IMR-90 (cell line): Measurements from ENCODE around the gene ARHGAP28. TPM values are rescaled to one million over a fixed set of nuclear protein-coding genes. Genes with fewer than 3 reads are reported as not detected.

Source experiments
- ATAC-seq: fragments of 200-7000 bp; cut with Tn5 transposase; 2 replicates; pipeline ENCODE4 v1.9.1; 2020; ENCODE audit warnings: low read depth, mild to moderate bottlenecking, moderate library complexity
- BruUV-seq: library from RNA; stranded (reverse); fragments of 400-500 nt; replicated peaks from 2 replicates; lab custom pipeline; 2021; lab: Mats Ljungman, UMichigan
- CTCF ChIA-PET: fragments of 300-600 bp; formaldehyde crosslinking; extraction: SDS; loops from one replicate; lab custom pipeline; 2021; ENCODE audit warnings: antibody characterized with exemption; lab: Yijun Ruan, JAX
- POLR2A ChIA-PET: fragments of 300-600 bp; sonication (Branson Sonifier 250); formaldehyde crosslinking; loops from one replicate; lab custom pipeline; 2022; ENCODE audit warnings: antibody characterized with exemption; ENCODE audit not compliant: unreplicated experiment; lab: Charles Lee
- DNase-seq: peaks from one replicate; pipeline ENCODE4 v3.0.0; 2013
- H2AFZ ChIP-seq: replicated peaks from 2 replicates; pipeline ENCODE3; 2013; ENCODE audit warnings: low read length, mild to moderate bottlenecking; ENCODE audit not compliant: poor library complexity
- H2AK5ac ChIP-seq: 2 replicates; pipeline ENCODE4 v1.6.1; 2013; ENCODE audit warnings: low read depth, low read length, inconsistent platforms
- H2AK9ac ChIP-seq: replicated peaks from 2 replicates; pipeline ENCODE3; 2013; ENCODE audit warnings: mild to moderate bottlenecking, low read depth, low read length, moderate library complexity; ENCODE audit not compliant: poor library complexity
- H2BK120ac ChIP-seq: 2 replicates; pipeline ENCODE4 v1.6.1; 2013; ENCODE audit warnings: low read depth, low read length, inconsistent platforms
- H2BK15ac ChIP-seq: 3 replicates; pipeline ENCODE4 v1.6.1; 2013; ENCODE audit warnings: low read depth, low read length, inconsistent platforms
- H2BK20ac ChIP-seq: 2 replicates; pipeline ENCODE4 v1.6.1; 2013; ENCODE audit warnings: low read depth, mild to moderate bottlenecking, inconsistent platforms, low read length, moderate library complexity
- H2BK5ac ChIP-seq: 2 replicates; pipeline ENCODE4 v1.6.1; 2013; ENCODE audit warnings: mild to moderate bottlenecking, low read depth, low read length, inconsistent platforms; ENCODE audit not compliant: poor library complexity, severe bottlenecking
- H3K14ac ChIP-seq: replicated peaks from 2 replicates; pipeline ENCODE4 v1.6.1; 2013; ENCODE audit warnings: low read depth, low read length, inconsistent platforms
- H3K18ac ChIP-seq: 2 replicates; pipeline ENCODE4 v1.6.1; 2013; ENCODE audit warnings: low read depth, low read length, control low read depth
- H3K23ac ChIP-seq: 2 replicates; pipeline ENCODE4 v1.6.1; 2013; ENCODE audit warnings: low read depth, low read length, inconsistent platforms
- H3K27ac ChIP-seq: 2 replicates; pipeline ENCODE4 v1.5.1; 2013; ENCODE audit warnings: mild to moderate bottlenecking, control low read depth, low read length; ENCODE audit not compliant: insufficient read depth
- H3K27me3 ChIP-seq: 2 replicates; pipeline ENCODE4 v1.6.1; 2013; ENCODE audit warnings: low read length; ENCODE audit not compliant: control insufficient read depth, insufficient read depth
- H3K36me3 ChIP-seq: 2 replicates; pipeline ENCODE4 v1.6.1; 2013; ENCODE audit warnings: low read length, mixed read lengths; ENCODE audit not compliant: control insufficient read depth, insufficient read depth
- H3K4ac ChIP-seq: 2 replicates; pipeline ENCODE4 v1.6.1; 2013; ENCODE audit warnings: low read depth, low read length, inconsistent platforms
- H3K4me1 ChIP-seq: 2 replicates; pipeline ENCODE4 v1.6.1; 2013; ENCODE audit warnings: low read length, mixed read lengths; ENCODE audit not compliant: control insufficient read depth, insufficient read depth
- H3K4me2 ChIP-seq: 2 replicates; pipeline ENCODE4 v1.6.1; 2013; ENCODE audit warnings: low read depth, mild to moderate bottlenecking, control low read depth, low read length, moderate library complexity
- H3K4me3 ChIP-seq: 2 replicates; pipeline ENCODE4 v1.5.1; 2013; ENCODE audit warnings: low read depth, mild to moderate bottlenecking, control low read depth, low read length, moderate library complexity; ENCODE audit not compliant: insufficient read depth
- H3K56ac ChIP-seq: 2 replicates; pipeline ENCODE4 v1.6.1; 2013; ENCODE audit warnings: low read length, inconsistent platforms; ENCODE audit not compliant: insufficient read depth; ENCODE audit errors: extremely low read depth
- H3K79me1 ChIP-seq, 2 experiments: 2 replicates each; pipeline ENCODE4 v1.6.1; 2013; ENCODE audit warnings: low read length in 2 of 2, inconsistent platforms in 1 of 2, low read depth in 1 of 2
- H3K9ac ChIP-seq: 2 replicates; pipeline ENCODE4 v1.6.1; 2013; ENCODE audit warnings: low read depth, low read length, control low read depth
- H3K9me1 ChIP-seq: 2 replicates; pipeline ENCODE4 v1.6.1; 2013; ENCODE audit warnings: low read length, inconsistent platforms; ENCODE audit not compliant: insufficient read depth
- H3K9me3 ChIP-seq: 2 replicates; pipeline ENCODE4 v1.6.1; 2013; ENCODE audit warnings: low read length; ENCODE audit not compliant: control insufficient read depth, insufficient read depth
- H4K20me1 ChIP-seq: 2 replicates; pipeline ENCODE4 v1.6.1; 2013; ENCODE audit warnings: low read length, inconsistent platforms; ENCODE audit not compliant: insufficient read depth
- H4K5ac ChIP-seq: 2 replicates; pipeline ENCODE4 v1.6.1; 2013; ENCODE audit warnings: mild to moderate bottlenecking, low read depth, low read length, control low read depth
- H4K8ac ChIP-seq, 2 experiments: 2 replicates each; pipeline ENCODE4 v1.6.1; 2013; ENCODE audit warnings: low read depth in 2 of 2, low read length in 2 of 2, control low read depth in 1 of 2, inconsistent platforms in 1 of 2
- H4K91ac ChIP-seq: 2 replicates; pipeline ENCODE4 v1.6.1; 2013; ENCODE audit warnings: low read depth, low read length, inconsistent platforms; ENCODE audit not compliant: insufficient read depth
- FOS ChIP-seq: fragments of 150-350 bp; IDR thresholded peaks from 2 replicates; pipeline ENCODE4 v1.6.1; 2016; ENCODE audit warnings: low read depth, low read length
- MXI1 ChIP-seq: IDR thresholded peaks from 2 replicates; pipeline ENCODE4 v1.6.1; 2012; ENCODE audit warnings: low read depth, mild to moderate bottlenecking, low read length, moderate library complexity, borderline replicate concordance
- RCOR1 ChIP-seq: IDR thresholded peaks from 2 replicates; pipeline ENCODE4 v1.6.1; 2012; ENCODE audit warnings: mild to moderate bottlenecking, low read length, improper control_type of control experiment; ENCODE audit not compliant: insufficient replicate concordance
- dilution Hi-C: fragments of 300-500 bp; cut with HindIII; formaldehyde crosslinking; loops from one replicate; pipeline ENCODE4 v1.14.3; 2018; ENCODE audit warnings: low sequenced_read_pairs; ENCODE audit not compliant: unreplicated experiment
- in situ Hi-C: fragments of 300-500 bp; cut with MboI; formaldehyde crosslinking; loops from 3 replicates; pipeline ENCODE4 v1.14.3; 2019; ENCODE audit warnings: low sequenced_read_pairs, inconsistent platforms, mixed read lengths
- intact Hi-C: fragments of 100-400 bp; cut with micrococcal nuclease; formaldehyde crosslinking; loops from 2 replicates; pipeline ENCODE4 v1.10.0; 2022
- polyA plus RNA-seq, 3 experiments: library from polyadenylated mRNA; depleted of rRNA; stranded (reverse); fragments of >200 nt; gene quantifications; 2 replicates each; pipeline ENCODE4 v1.2.3, GENCODE V29; 2012; ENCODE audit warnings: low replicate concordance in 1 of 3
- total RNA-seq: library from RNA; depleted of rRNA; stranded (reverse); fragments of >200 nt; gene quantifications from 2 replicates; pipeline ENCODE4 v1.2.3, GENCODE V29; 2012

Gene ARHGAP28
- total and polyA plus RNA-seq, 2 of the 4 experiments (the other 2 are of a cell fraction): 1.8 to 3.8 TPM

GRCh38 chr18:6810191-6810590 is 80.7 kb downstream of the ARHGAP28 start:
- in situ Hi-C loops: no loop called here
- H3K4ac ChIP-seq: no peak overlapping the region
- H3K14ac ChIP-seq: no peak overlapping the region
- H3K27ac ChIP-seq: no peak overlapping the region
- no peaks in the 10 kb centered on the region for H3K9me3 ChIP-seq
- ChIA-PET POLR2A (no interaction called here), CTCF (no interaction called here)
- ATAC-seq (no peak), DNase-seq (no peak)
- no peak overlapping the region for H3K56ac ChIP-seq
- no peak overlapping the region for H4K8ac ChIP-seq
- no peak overlapping the region for H4K91ac ChIP-seq
- no peak for TF ChIP-seq MXI1
- no peak for TF ChIP-seq FOS
- no peak for TF ChIP-seq RCOR1
- no peaks in the 10 kb centered on the region for H3K27me3 ChIP-seq
- H3K4me1 ChIP-seq: peaks cover 3% of the 10 kb centered on the region; the same call in 1 of the 2 replicates
- no peak overlapping the region for H2AK9ac ChIP-seq
- H3K36me3 ChIP-seq: no peaks in the 10 kb centered on the region
- intact Hi-C loops: no loop called here
- H2AK5ac ChIP-seq: no peak overlapping the region
- no peak overlapping the region for H3K4me3 ChIP-seq
- BruUV-seq: no TSS peak
- H4K5ac ChIP-seq: no peak overlapping the region
- H3K9ac ChIP-seq: no peak overlapping the region
- dilution Hi-C loops: no loop called here
- H3K18ac ChIP-seq: no peak overlapping the region
- no peaks in the 10 kb centered on the region for H4K20me1 ChIP-seq
- no peak overlapping the region for H2BK5ac ChIP-seq
- no peak overlapping the region for H2BK20ac ChIP-seq
- H3K4me2 ChIP-seq: no peak overlapping the region
- H3K79me1 ChIP-seq: no peaks in the 10 kb centered on the region
- H3K23ac ChIP-seq: no peak overlapping the region
- no peak overlapping the region for H2BK15ac ChIP-seq
- H2BK120ac ChIP-seq: no peak overlapping the region
- H3K9me1 ChIP-seq: no peaks in the 10 kb centered on the region
- H2AFZ ChIP-seq: no peak overlapping the region
